Left ventricle myocardium inferior (tissue), 1 donor: ENCODE results near the gene RSRC1. TPM values are rescaled to one million over a fixed set of nuclear protein-coding genes. Genes with fewer than 3 reads are reported as not detected.

Experiments
- DNase-seq: peaks from one replicate; pipeline ENCODE4 v3.0.0-alpha.2; 2020
- H3K27ac ChIP-seq: fragments of 200-600 bp; replicated peaks from 2 replicates; pipeline ENCODE4 v1.8.0; 2021
- H3K27me3 ChIP-seq: fragments of 200-600 bp; 2 replicates; pipeline ENCODE4 v1.8.0; 2021; ENCODE audit warnings: low read depth
- H3K36me3 ChIP-seq: fragments of 200-600 bp; 2 replicates; pipeline ENCODE4 v1.8.0; 2021
- H3K4me1 ChIP-seq: fragments of 200-600 bp; 2 replicates; pipeline ENCODE4 v1.8.0; 2021
- H3K4me3 ChIP-seq: fragments of 200-600 bp; 2 replicates; pipeline ENCODE4 v1.8.0; 2021; ENCODE audit warnings: mild to moderate bottlenecking, moderate library complexity
- H3K9me3 ChIP-seq: fragments of 200-600 bp; replicated peaks from 2 replicates; pipeline ENCODE4 v1.8.0; 2021
- intact Hi-C: fragments of 100-400 bp; cut with micrococcal nuclease; formaldehyde crosslinking; loops from one replicate; pipeline ENCODE4 v1.11.0; 2022
- total RNA-seq: library from RNA; stranded (reverse); fragmentation: NEBNext Ultra II Directional; extraction: Animal tissue kit (Norgen Biotek cat#: 25700); gene quantifications from one replicate; pipeline ENCODE4 v1.2.1, GENCODE V29; 2021
- TF ChIP-seq, protein P1 (sequence below): fragments of 200-600 bp; IDR thresholded peaks from 2 replicates; pipeline ENCODE4 v1.8.0; 2021; ENCODE audit warnings: antibody characterized with exemption, mild to moderate bottlenecking, borderline replicate concordance
- donor health status: DM: no; HTN: yes; CAD: no; lungs with severe emphysema.

RSRC1 gene
- total RNA-seq, 1 donor from 2014 or later: 19.1 TPM

GRCh38 chr3:158247288-158247687, 137.4 kb downstream of the RSRC1 start:
- Histone ChIP-seq H3K27me3 (no peaks in the 10 kb centered on the region), H3K36me3 (peaks cover 6% of the 10 kb centered on the region), H3K27ac (no peak overlapping the region), H3K4me3 (no peak overlapping the region), H3K9me3 (peaks cover 39% of the 10 kb centered on the region), H3K4me1 (peaks cover 10% of the 10 kb centered on the region)
- no peak for DNase-seq
- TF ChIP-seq, protein P1, sequence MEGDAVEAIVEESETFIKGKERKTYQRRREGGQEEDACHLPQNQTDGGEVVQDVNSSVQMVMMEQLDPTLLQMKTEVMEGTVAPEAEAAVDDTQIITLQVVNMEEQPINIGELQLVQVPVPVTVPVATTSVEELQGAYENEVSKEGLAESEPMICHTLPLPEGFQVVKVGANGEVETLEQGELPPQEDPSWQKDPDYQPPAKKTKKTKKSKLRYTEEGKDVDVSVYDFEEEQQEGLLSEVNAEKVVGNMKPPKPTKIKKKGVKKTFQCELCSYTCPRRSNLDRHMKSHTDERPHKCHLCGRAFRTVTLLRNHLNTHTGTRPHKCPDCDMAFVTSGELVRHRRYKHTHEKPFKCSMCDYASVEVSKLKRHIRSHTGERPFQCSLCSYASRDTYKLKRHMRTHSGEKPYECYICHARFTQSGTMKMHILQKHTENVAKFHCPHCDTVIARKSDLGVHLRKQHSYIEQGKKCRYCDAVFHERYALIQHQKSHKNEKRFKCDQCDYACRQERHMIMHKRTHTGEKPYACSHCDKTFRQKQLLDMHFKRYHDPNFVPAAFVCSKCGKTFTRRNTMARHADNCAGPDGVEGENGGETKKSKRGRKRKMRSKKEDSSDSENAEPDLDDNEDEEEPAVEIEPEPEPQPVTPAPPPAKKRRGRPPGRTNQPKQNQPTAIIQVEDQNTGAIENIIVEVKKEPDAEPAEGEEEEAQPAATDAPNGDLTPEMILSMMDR: no peak
- intact Hi-C loops: no loop called here

DNA sequence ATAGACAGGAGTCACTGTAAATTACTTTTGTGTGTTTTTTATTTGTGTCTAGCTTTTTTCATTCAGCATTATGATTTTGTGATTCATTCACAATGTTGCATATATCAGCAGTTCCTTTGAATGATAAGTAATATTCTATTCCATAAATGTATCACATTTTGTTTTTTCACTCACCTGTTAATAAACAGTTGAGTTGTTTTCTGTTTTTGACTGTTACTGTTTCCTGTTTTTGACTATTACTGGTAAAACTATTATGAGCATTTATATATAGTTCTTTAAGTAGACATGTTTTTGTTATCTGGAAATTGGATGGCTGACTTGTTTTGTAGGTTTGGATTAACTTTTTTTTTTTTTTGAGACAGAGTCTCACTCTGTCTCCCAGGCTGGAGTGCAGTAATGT, 138.4 kb downstream of the RSRC1 start:
- Histone ChIP-seq H3K27me3 (no peaks in the 10 kb centered on the region), H3K36me3 (peaks cover 10% of the 10 kb centered on the region), H3K4me3 (no peak overlapping the region), H3K27ac (no peak overlapping the region), H3K9me3 (peaks cover 41% of the 10 kb centered on the region), H3K4me1 (peaks cover 10% of the 10 kb centered on the region)
- TF ChIP-seq, protein P1: no peak
- intact Hi-C loops: no loop called here
- no peak for DNase-seq

GRCh38 chr3:158249183-158249582, 139.3 kb downstream of the RSRC1 start:
- no peak overlapping the region for H3K4me3 ChIP-seq
- peaks cover 40% of the 10 kb centered on the region for H3K9me3 ChIP-seq
- peaks cover 15% of the 10 kb centered on the region for H3K36me3 ChIP-seq
- DNase-seq: no peak
- no peaks in the 10 kb centered on the region for H3K27me3 ChIP-seq
- TF ChIP-seq, protein P1: no peak
- H3K4me1 ChIP-seq: peaks cover 10% of the 10 kb centered on the region
- no peak overlapping the region for H3K27ac ChIP-seq
- intact Hi-C loops: no loop called here

- no peak overlapping the region for H3K27ac ChIP-seq
- peaks cover 15% of the 10 kb centered on the region for H3K9me3 ChIP-seq
- peaks cover 10% of the 10 kb centered on the region for H3K36me3 ChIP-seq
- intact Hi-C loops: no loop called here
- H3K4me1 ChIP-seq: no peaks in the 10 kb centered on the region
- TF ChIP-seq, protein P1: no peak
- DNase-seq: no peak
- no peak overlapping the region for H3K4me3 ChIP-seq
- no peaks in the 10 kb centered on the region for H3K27me3 ChIP-seq
Observed at GRCh38 chr3:158258619-158259018, 148.7 kb downstream of the RSRC1 start.

DNA sequence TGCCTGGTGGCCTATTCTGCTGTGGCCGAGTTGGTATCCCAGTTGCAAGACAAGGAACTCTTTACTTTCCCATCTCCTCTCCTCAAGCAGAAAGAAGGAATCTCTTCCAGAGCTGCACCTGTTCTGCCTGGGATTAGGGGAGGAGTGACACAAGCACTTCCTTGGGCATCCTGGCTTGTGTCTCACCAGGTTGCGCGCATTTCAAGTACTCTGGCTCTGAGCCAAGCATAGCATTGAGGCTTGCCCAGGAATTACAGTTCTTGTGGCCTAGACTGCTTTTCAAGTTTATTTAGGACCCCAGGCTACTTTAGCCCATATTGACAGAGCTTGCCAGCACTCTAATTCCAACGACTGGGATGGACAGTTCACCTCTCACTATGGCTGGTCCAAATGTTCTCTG, 150.5 kb downstream of the RSRC1 start:
- Histone ChIP-seq H3K4me1 (no peaks in the 10 kb centered on the region), H3K27ac (no peak overlapping the region), H3K36me3 (no peaks in the 10 kb centered on the region), H3K9me3 (peaks cover 9% of the 10 kb centered on the region), H3K27me3 (no peaks in the 10 kb centered on the region), H3K4me3 (no peak overlapping the region)
- no peak for DNase-seq
- intact Hi-C loops: no loop called here
- TF ChIP-seq, protein P1: no peak

GRCh38 chr3:158261371-158261991, 151.6 kb downstream of the RSRC1 start:
- TF ChIP-seq, protein P1: no peak
- intact Hi-C loops: no loop called here
- Histone ChIP-seq H3K9me3 (peaks cover 20% of the 10 kb centered on the region), H3K27me3 (no peaks in the 10 kb centered on the region), H3K27ac (no peak overlapping the region), H3K4me3 (no peak overlapping the region), H3K36me3 (no peaks in the 10 kb centered on the region), H3K4me1 (no peaks in the 10 kb centered on the region)
- DNase-seq: no peak
